K562 (cell line): ENCODE results near the gene SHISA5. TPM values are rescaled to one million over a fixed set of nuclear protein-coding genes. Genes with fewer than 3 reads are reported as not detected.

Experiments used
- ATAC-seq: fragments of 200-7000 bp; cut with Tn5 transposase; 3 replicates; pipeline ENCODE4 v1.9.1; 2020; ENCODE audit warnings: moderate library complexity
- BruUV-seq: library from RNA; stranded (reverse); fragments of 400-500 nt; replicated peaks from 2 replicates; lab custom pipeline; 2021; lab: Mats Ljungman, UMichigan
- CTCF ChIA-PET: fragments of 300-600 bp; formaldehyde crosslinking; extraction: SDS; loops from one replicate; lab custom pipeline; 2021; ENCODE audit warnings: low intra/inter-chr PET ratio; lab: Yijun Ruan, JAX
- POLR2A ChIA-PET: fragments of 300-600, 350-650 bp; sonication (Branson Sonifier 250); formaldehyde crosslinking; extraction: SDS; loops from one replicate; lab custom pipeline; 2021; ENCODE audit warnings: antibody characterized with exemption, inconsistent platforms; lab: Yijun Ruan, JAX
- DNase-seq, 4 experiments: peaks; one replicate each; pipeline versions ENCODE4 v3.0.0 to v3.0.0-alpha.2; 2011 to 2018; ENCODE audit warnings: low spot score in 3 of 4, mixed read lengths in 3 of 4; ENCODE audit errors: extremely low read depth in 1 of 4
- FAIRE-seq: peaks from 2 replicates; lab custom pipeline; 2011; peaks lifted over from hg19 to GRCh38; lab: Jason Lieb, UNC
- H2AFZ ChIP-seq: 2 replicates; pipeline ENCODE4 v1.6.0; 2011; ENCODE audit warnings: low read depth, low read length, control low read depth, inconsistent platforms
- H3K27ac ChIP-seq: fragments of 200-600 bp; 3 replicates; pipeline ENCODE4 v1.8.0; 2011; ENCODE audit warnings: low read depth, mild to moderate bottlenecking, control low read depth, inconsistent platforms, low read length, moderate library complexity, mixed read lengths; ENCODE audit errors: extremely low read depth
- H3K27me3 ChIP-seq, 2 experiments: fragments of 300-600 bp in 1 of 2; 2 replicates in 1 of 2; 3 replicates in 1 of 2; pipeline versions ENCODE4 v1.6.0 to v1.8.0; 2011; ENCODE audit warnings: inconsistent platforms in 2 of 2, low read length in 2 of 2, mild to moderate bottlenecking in 1 of 2, mixed read lengths in 1 of 2, moderate library complexity in 1 of 2; ENCODE audit not compliant: control insufficient read depth in 2 of 2, insufficient read depth in 2 of 2
- H3K36me3 ChIP-seq: fragments of 300-600 bp; 3 replicates; pipeline ENCODE4 v1.8.0; 2011; ENCODE audit warnings: mild to moderate bottlenecking, low read length, inconsistent platforms; ENCODE audit not compliant: control insufficient read depth, insufficient read depth
- H3K4me1 ChIP-seq, 2 experiments: fragments of 200-600 bp in 1 of 2; replicated peaks in 1 of 2; 2 replicates in 1 of 2; 3 replicates in 1 of 2; pipeline versions ENCODE4 v1.5.1 to v1.8.0; 2011; ENCODE audit warnings: inconsistent platforms in 2 of 2, low read length in 2 of 2, mild to moderate bottlenecking in 1 of 2, mixed read lengths in 1 of 2, moderate library complexity in 1 of 2; ENCODE audit not compliant: control insufficient read depth in 2 of 2, insufficient read depth in 2 of 2
- H3K4me2 ChIP-seq: 2 replicates; pipeline ENCODE4 v1.6.1; 2011; ENCODE audit warnings: low read length, control low read depth, inconsistent platforms, mixed read lengths; ENCODE audit not compliant: insufficient read depth
- H3K4me3 ChIP-seq: fragments of 200-600 bp; sonication (generic), shearing (Covaris generic); 2 replicates; pipeline ENCODE4 v1.5.1; 2016; ENCODE audit warnings: control low read depth, inconsistent platforms
- H3K79me2 ChIP-seq: fragments of 200-600 bp; 3 replicates; pipeline ENCODE4 v1.8.0; 2011; ENCODE audit warnings: low read length, inconsistent platforms; ENCODE audit not compliant: control insufficient read depth, insufficient read depth
- H3K9ac ChIP-seq, 2 experiments: 2 replicates each; pipeline versions ENCODE4 v1.6.0 to v1.6.1; 2011; ENCODE audit warnings: low read depth in 2 of 2, low read length in 2 of 2, control low read depth in 1 of 2, inconsistent platforms in 1 of 2, mild to moderate bottlenecking in 1 of 2, mixed read lengths in 1 of 2; ENCODE audit not compliant: insufficient read depth in 1 of 2
- H3K9me1 ChIP-seq: one replicate; pipeline ENCODE4 v1.6.0; 2011; ENCODE audit warnings: inconsistent platforms, mild to moderate bottlenecking, low read length, moderate library complexity; ENCODE audit not compliant: control insufficient read depth, insufficient read depth
- H3K9me3 ChIP-seq: replicated peaks from 2 replicates; pipeline ENCODE4 v1.5.1; 2011; ENCODE audit warnings: low read depth, low read length, inconsistent platforms; ENCODE audit not compliant: control insufficient read depth, insufficient read depth
- H4K20me1 ChIP-seq: replicated peaks from 2 replicates; pipeline ENCODE4 v1.6.1; 2011; ENCODE audit warnings: low read length, inconsistent platforms, mixed read lengths; ENCODE audit not compliant: control insufficient read depth, insufficient read depth
- MAFF ChIP-seq: IDR thresholded peaks from 2 replicates; pipeline ENCODE4 v1.6.1; 2012; ENCODE audit warnings: low read length, improper control_type of control experiment
- RAD51 ChIP-seq: fragments of 450-650 bp; IDR thresholded peaks from 2 replicates; pipeline ENCODE4 v1.7.1; 2016; ENCODE audit warnings: low read depth, mild to moderate bottlenecking, borderline replicate concordance
- SRSF3 ChIP-seq: fragments of 200-400 bp; formaldehyde crosslinking; IDR thresholded peaks from 2 replicates; pipeline ENCODE4 v1.6.1; 2016; ENCODE audit warnings: mild to moderate bottlenecking, low read length, moderate library complexity; ENCODE audit not compliant: insufficient read depth
- WGBS: fragments of 100-300 bp; shearing (Covaris generic); methylation state at CpG from one replicate; pipeline ENCODE4 v1.1.6; 2016; ENCODE audit warnings: low coverage, mixed read lengths; ENCODE audit not compliant: insufficient coverage; ENCODE audit errors: missing lambda C conversion rate; 5-methylcytosine and 5-hydroxymethylcytosine counted together
- in situ Hi-C: fragments of 300-500 bp; cut with MboI; formaldehyde crosslinking; loops from 4 replicates; pipeline ENCODE4 v1.15.0; 2018; ENCODE audit warnings: inconsistent platforms, mixed read lengths
- intact Hi-C: fragments of 100-400 bp; cut with micrococcal nuclease; formaldehyde crosslinking; loops from 2 replicates; pipeline ENCODE4 v1.14.2; 2022
- polyA plus RNA-seq, 8 experiments: library from polyadenylated mRNA; depleted of rRNA in 4 of 8; stranded (reverse) in 5 of 8; unstranded in 3 of 8; fragments of >200 nt; fragmentation: Nextera tagmentation in 2 of 8; fragmentation: Illumina TruSeq in 1 of 8; extraction: Ambion mirVana in 2 of 8; extraction: Trizol in 1 of 8; gene quantifications; 2 replicates each; pipeline versions ENCODE4 v1.2.1 to v1.2.3, GENCODE V29; 2011 to 2014; ENCODE audit warnings: inconsistent platforms in 1 of 8, missing spikeins in 1 of 8
- total RNA-seq, 7 experiments: library from RNA; depleted of rRNA in 6 of 7; stranded (reverse); fragments of >200 nt in 6 of 7; fragmentation: Illumina TruSeq in 2 of 7; extraction: Trizol in 2 of 7; gene quantifications; 2 replicates each; pipeline versions ENCODE4 v1.2.1 to v1.2.3, GENCODE V29; 2011 to 2021; ENCODE audit warnings: low replicate concordance in 1 of 7
- TF ChIP-seq, protein P1 (sequence below), 2 experiments: fragments of 450-650 bp in 1 of 2; sonication (generic) in 1 of 2; formaldehyde crosslinking in 1 of 2; IDR thresholded peaks in 1 of 2; conservative IDR thresholded peaks in 1 of 2; 2 replicates each; pipeline versions ENCODE4 v1.6.1 to v1.8.1; 2016 to 2023; ENCODE audit warnings: mild to moderate bottlenecking in 2 of 2, moderate library complexity in 2 of 2, inconsistent platforms in 1 of 2, missing genetic modification reagents in 1 of 2
- TF ChIP-seq, protein P2 (sequence below): IDR thresholded peaks from 3 replicates; pipeline ENCODE4 v1.6.1; 2011; ENCODE audit warnings: borderline replicate concordance, mild to moderate bottlenecking, moderate library complexity; ENCODE audit not compliant: insufficient read length; ENCODE audit errors: extremely low read depth
- TF ChIP-seq, protein P3 (sequence below): fragments of 450-650 bp; IDR thresholded peaks from 2 replicates; pipeline ENCODE4 v1.6.1; 2017; ENCODE audit warnings: antibody characterized with exemption, mild to moderate bottlenecking

SHISA5 gene
- total and polyA plus RNA-seq, 9 of the 15 experiments (the other 6 are each of a cell fraction or from before 2014, with no cell fraction given), result 8.4 to 85.8 (median 56.1) TPM

DNA sequence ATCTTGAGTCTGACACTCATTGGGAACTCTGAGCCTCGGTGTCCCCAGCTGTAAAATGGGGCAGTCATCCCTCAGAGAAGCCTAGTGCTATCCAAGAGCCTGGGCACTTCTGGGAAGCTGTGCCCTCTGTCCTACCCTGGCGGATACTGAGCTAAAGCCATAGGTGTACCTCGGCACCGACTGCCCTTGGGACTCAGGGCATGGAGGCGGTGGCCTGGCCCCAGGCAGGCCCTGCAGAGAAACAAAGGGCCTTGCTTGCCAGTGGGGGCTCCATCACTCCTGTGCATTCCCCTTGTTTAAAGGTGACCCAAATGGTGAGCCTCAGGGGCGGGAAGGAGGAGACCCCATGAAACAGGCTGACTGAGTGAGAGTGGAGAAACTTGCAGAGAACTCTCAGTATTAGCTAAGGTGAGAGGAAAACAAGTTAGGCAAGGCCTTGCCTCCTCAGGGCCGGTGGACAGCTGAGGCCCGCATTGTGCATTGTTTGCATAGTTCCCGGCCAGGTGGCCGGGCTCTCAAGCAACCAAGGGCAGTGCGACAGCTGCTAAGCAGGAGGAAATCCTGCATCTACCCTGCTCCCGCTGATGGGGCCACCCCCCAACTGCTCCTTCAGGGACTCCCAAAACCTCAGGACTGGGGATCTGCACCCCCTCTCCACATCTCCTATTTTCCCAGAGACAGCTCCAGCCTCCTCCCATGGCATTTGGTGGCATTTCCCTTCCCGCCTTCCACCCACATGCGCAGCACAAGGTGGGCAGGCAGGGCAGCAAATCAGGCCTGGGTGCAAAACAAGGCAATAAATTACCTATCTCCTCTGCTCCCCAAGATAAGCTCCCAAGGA lies 48.4 kb upstream of the SHISA5 start:
- Histone ChIP-seq H3K9me1 (peaks cover 11% of the 10 kb centered on the region), H4K20me1 (peaks cover 6% of the 10 kb centered on the region; the same call in 1 of the 2 replicates), H3K36me3 (peaks cover 56% of the 10 kb centered on the region; the same call in 2 of the 3 replicates), H3K4me3 (no peak overlapping the region), H3K79me2 (peaks cover 53% of the 10 kb centered on the region), H3K27ac (no peak overlapping the region), H2AFZ (no peak overlapping the region), H3K4me1 (peaks cover 16 to 33% of the 10 kb centered on the region in 2 experiments; a peak in 4 of 5 replicates), H3K4me2 (no peak overlapping the region), H3K9ac (peak overlapping the region in 1 of 2 experiments; percentile 73; a peak in 2 of 4 replicates), H3K9me3 (no peaks in the 10 kb centered on the region), H3K27me3 (no peaks in the 10 kb centered on the region)
- BruUV-seq, result no TSS peak
- TF ChIP-seq, protein P1, sequence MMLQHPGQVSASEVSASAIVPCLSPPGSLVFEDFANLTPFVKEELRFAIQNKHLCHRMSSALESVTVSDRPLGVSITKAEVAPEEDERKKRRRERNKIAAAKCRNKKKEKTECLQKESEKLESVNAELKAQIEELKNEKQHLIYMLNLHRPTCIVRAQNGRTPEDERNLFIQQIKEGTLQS (IDR thresholded peaks at IDR 0.05), result no peak
- TF ChIP-seq, protein P1 (CRISPR knock-in tag; conservative IDR thresholded peaks at IDR 0.05), result no peak
- TF ChIP-seq SRSF3, result no peak
- TF ChIP-seq, protein P2, sequence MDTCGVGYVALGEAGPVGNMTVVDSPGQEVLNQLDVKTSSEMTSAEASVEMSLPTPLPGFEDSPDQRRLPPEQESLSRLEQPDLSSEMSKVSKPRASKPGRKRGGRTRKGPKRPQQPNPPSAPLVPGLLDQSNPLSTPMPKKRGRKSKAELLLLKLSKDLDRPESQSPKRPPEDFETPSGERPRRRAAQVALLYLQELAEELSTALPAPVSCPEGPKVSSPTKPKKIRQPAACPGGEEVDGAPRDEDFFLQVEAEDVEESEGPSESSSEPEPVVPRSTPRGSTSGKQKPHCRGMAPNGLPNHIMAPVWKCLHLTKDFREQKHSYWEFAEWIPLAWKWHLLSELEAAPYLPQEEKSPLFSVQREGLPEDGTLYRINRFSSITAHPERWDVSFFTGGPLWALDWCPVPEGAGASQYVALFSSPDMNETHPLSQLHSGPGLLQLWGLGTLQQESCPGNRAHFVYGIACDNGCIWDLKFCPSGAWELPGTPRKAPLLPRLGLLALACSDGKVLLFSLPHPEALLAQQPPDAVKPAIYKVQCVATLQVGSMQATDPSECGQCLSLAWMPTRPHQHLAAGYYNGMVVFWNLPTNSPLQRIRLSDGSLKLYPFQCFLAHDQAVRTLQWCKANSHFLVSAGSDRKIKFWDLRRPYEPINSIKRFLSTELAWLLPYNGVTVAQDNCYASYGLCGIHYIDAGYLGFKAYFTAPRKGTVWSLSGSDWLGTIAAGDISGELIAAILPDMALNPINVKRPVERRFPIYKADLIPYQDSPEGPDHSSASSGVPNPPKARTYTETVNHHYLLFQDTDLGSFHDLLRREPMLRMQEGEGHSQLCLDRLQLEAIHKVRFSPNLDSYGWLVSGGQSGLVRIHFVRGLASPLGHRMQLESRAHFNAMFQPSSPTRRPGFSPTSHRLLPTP, result no peak
- no peak for TF ChIP-seq MAFF
- no peak for TF ChIP-seq RAD51
- TF ChIP-seq, protein P3, sequence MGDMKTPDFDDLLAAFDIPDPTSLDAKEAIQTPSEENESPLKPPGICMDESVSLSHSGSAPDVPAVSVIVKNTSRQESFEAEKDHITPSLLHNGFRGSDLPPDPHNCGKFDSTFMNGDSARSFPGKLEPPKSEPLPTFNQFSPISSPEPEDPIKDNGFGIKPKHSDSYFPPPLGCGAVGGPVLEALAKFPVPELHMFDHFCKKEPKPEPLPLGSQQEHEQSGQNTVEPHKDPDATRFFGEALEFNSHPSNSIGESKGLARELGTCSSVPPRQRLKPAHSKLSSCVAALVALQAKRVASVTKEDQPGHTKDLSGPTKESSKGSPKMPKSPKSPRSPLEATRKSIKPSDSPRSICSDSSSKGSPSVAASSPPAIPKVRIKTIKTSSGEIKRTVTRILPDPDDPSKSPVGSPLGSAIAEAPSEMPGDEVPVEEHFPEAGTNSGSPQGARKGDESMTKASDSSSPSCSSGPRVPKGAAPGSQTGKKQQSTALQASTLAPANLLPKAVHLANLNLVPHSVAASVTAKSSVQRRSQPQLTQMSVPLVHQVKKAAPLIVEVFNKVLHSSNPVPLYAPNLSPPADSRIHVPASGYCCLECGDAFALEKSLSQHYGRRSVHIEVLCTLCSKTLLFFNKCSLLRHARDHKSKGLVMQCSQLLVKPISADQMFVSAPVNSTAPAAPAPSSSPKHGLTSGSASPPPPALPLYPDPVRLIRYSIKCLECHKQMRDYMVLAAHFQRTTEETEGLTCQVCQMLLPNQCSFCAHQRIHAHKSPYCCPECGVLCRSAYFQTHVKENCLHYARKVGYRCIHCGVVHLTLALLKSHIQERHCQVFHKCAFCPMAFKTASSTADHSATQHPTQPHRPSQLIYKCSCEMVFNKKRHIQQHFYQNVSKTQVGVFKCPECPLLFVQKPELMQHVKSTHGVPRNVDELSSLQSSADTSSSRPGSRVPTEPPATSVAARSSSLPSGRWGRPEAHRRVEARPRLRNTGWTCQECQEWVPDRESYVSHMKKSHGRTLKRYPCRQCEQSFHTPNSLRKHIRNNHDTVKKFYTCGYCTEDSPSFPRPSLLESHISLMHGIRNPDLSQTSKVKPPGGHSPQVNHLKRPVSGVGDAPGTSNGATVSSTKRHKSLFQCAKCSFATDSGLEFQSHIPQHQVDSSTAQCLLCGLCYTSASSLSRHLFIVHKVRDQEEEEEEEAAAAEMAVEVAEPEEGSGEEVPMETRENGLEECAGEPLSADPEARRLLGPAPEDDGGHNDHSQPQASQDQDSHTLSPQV, result no peak
- POLR2A ChIA-PET, result interaction anchor here (0.6 to 0.8 kb wide), 3 partner anchors 23 to 75 kb away, joined by 3 to 4 read pairs (median 3); no protein-coding TSS in a partner anchor
- whole genome bisulfite sequencing, result 96% methylated on average over 11 of the region's 14 CpGs
- DNase-seq (no peak), ATAC-seq (no peak), FAIRE-seq (no peak)
- intact Hi-C loops (loop anchor here (10.0 kb wide), 1 partner anchor 278 kb away; no protein-coding TSS in a partner anchor), in situ Hi-C loops (no loop called here)
- CTCF ChIA-PET, result no interaction called here
